ENCODE results near the gene SLCO2A1.

SLCO2A1 gene

GRCh38 chr3:133921592-133921991 is 108.1 kb downstream of the SLCO2A1 start:
- in situ Hi-C loops (cut with MboI; ENCODE audit: low sequenced_read_pairs), result no loop called here

- in situ Hi-C loops (cut with MboI; ENCODE audit: low sequenced_read_pairs), result loop anchor here (10.0 kb wide), 1 partner anchor 92 kb away; no protein-coding TSS in a partner anchor
These were observed 112.6 kb downstream of the SLCO2A1 start for GRCh38 chr3:133917144-133917543.

DNA sequence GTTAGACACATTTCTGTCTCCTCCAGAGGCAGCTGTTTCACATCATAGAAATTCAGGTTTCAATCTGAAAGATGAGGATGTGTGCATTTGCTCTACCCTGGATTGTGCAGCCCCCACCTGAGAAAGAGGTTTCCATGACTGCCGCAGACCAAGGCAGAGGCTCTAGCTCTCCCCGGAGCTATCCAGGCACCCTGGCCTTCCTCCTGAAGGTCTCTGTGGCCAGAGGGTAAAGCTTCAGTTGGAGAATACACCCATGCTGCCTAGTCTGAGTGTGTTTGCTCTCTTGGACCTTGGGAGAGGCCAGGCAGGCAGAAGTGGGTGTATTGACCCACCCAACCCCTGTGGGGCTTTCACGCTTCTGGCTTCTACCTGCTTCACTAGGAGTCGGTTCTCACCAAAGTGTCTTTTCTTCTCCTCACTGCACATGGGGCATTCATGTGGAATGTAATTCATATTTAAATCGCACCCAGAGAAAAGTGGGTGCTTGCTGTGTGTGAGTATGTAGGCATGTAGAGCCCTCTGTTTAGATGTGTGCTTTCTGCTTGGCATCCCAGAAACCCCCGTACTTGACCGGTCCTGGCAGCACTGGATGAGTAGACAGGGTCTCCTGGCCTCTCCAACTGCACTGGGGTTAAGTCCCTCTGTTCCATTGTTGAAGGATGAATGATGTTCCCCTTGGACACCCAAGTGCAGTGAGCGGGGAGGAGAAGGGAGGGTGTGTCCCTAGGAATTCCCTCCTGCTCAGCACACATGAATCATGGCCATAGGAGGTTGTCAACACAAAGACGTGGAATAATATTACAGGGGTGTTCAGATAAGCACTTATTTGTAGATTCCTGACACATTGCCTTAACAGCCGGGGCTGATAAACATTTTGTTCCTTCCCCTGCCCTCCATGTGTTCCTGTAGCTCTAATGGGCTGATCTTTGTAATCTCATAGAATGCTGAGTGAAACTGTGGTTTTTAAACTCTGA is 113.8 kb downstream of the SLCO2A1 start:
- in situ Hi-C loops (cut with MboI; ENCODE audit: low sequenced_read_pairs), result loop anchor here (10.0 kb wide), 1 partner anchor 91 kb away; no protein-coding TSS in a partner anchor

DNA sequence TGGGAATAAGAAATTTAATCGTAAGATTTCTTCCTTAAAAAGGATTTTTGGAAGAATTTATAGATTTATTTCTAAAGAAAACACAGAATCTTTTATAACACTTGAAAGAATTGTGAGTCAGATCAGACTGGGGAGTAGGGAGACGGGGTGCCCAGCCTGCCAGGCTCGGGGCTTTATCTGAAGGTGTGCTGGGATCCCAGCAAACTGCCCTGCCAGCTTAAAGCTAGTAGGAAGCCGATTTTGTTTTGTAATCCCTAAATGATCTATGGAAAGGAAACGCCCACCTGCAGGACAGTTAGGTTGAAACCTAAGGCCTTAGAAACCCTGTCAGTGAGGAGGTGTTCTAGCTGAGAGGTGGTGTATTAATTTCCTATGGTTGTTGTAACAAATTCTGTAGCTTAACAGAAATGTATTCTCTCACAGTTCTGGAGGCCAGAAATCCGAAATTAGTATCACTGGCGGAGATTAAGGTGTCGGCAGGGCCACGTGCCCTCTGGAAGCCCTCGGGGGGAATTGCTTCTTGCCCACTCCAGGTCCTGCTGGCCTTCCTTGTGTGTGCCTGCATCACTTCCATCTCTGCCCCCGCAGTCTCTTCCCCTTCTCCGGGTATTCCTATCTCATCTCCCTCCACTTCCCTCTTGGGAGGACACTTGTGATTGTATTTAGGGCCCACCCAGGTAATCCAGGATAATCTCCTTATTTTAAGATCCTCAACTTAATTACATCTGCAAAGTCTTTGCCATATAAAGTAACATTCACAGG is 114.7 kb downstream of the SLCO2A1 start:
- in situ Hi-C loops (cut with MboI; ENCODE audit: low sequenced_read_pairs), result loop anchor here (10.0 kb wide), 1 partner anchor 90 kb away; no protein-coding TSS in a partner anchor

GRCh38 chr3:133910422-133910821 is 119.3 kb downstream of the SLCO2A1 start:
- in situ Hi-C loops (cut with MboI; ENCODE audit: low sequenced_read_pairs), result loop anchor here (10.0 kb wide), 1 partner anchor 86 kb away; no protein-coding TSS in a partner anchor

DNA sequence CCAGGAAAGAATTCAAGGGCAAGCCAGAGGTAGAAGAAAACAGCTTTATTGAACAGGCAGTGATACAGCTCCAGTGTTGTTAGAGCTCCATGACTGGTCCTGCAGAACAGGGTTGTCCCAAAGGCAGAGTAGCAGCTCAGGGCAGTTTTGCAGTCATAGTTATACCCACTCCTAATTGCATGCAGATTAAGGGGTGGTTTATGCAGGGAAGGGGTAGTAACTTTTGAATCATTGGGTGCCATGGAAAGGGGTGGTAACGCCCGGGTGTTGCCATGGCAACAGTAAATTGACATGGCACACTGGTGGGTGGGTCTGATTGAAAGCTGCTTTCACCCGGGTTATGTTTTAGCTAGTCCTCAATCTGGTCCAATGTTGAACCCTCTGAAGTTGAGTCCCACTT is 124.3 kb downstream of the SLCO2A1 start:
- in situ Hi-C loops (cut with MboI; ENCODE audit: low sequenced_read_pairs), result no loop called here

DNA sequence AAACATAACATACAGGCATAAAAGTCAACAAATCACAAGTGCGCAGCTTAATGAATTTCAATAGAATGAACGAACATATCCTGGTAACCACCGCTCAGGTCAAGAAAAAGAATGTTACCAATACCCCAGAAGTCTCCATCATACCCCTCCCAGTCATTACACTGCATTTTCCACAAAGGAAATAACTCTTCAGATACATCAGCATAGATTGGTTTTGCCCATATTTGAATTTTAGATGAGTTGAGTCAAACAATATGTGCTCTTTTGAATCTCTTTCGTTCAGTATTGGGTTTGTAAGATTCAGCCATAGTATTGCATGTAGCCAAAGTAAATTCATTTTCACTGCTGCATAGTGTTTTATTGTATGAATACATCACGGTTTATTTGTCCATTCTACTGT is 127.9 kb downstream of the SLCO2A1 start:
- in situ Hi-C loops (cut with MboI; ENCODE audit: low sequenced_read_pairs), result no loop called here

- in situ Hi-C loops (cut with MboI; ENCODE audit: low sequenced_read_pairs), result no loop called here
These were observed 128.6 kb downstream of the SLCO2A1 start for GRCh38 chr3:133901083-133901482.

DNA sequence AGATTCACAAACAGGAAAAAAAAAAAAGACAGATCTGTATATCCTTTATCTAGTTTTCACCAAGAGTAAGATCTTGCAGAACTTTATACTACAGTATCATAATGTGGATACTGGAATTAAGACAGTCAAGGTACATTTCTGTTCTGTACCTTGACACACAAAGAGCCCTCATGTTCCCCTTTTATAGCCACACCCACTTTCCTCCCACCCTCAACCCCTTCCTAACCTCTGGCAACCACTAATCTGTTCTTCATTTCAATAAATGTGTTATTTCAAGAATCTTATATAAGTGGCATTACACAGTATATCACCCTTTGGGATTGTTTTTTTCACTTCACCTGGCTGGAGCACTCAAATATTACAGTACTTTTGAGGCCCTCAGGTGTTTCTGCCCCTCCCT is 130.4 kb downstream of the SLCO2A1 start:
- in situ Hi-C loops (cut with MboI; ENCODE audit: low sequenced_read_pairs), result no loop called here

DNA sequence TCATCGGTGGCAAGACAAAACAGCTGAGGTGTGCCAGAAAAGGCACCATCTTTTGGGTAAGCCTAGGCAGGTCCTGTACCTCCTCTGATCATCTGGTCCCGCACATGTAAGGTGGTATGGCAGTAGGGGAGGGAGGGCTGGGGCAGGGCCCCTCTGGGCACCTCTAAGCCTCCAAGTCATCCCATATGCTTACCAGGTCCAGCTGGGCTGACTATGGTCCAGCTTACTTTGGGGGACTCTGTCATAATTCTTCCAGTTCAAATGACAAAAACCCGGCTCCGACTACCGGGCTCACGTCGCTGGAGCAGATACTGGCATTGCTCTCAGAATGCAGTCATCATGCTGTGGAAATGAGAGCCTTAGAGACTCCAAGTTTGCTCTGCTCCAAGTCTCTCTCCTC is 132.2 kb downstream of the SLCO2A1 start:
- in situ Hi-C loops (cut with MboI; ENCODE audit: low sequenced_read_pairs), result no loop called here

GRCh38 chr3:133896002-133896761 is 133.5 kb downstream of the SLCO2A1 start:
- in situ Hi-C loops (cut with MboI; ENCODE audit: low sequenced_read_pairs), result no loop called here

- in situ Hi-C loops (cut with MboI; ENCODE audit: low sequenced_read_pairs), result no loop called here
These were observed 134.3 kb downstream of the SLCO2A1 start, which contains the start of gene RAB6B for GRCh38 chr3:133895208-133896001. Gene RAB6B (minus strand): TSS chr3:133895882. CDS start chr3:133895466, 416 bp downstream.

GRCh38 chr3:133894353-133895207 is 135.1 kb downstream of the SLCO2A1 start:
- in situ Hi-C loops (cut with MboI; ENCODE audit: low sequenced_read_pairs), result no loop called here

DNA sequence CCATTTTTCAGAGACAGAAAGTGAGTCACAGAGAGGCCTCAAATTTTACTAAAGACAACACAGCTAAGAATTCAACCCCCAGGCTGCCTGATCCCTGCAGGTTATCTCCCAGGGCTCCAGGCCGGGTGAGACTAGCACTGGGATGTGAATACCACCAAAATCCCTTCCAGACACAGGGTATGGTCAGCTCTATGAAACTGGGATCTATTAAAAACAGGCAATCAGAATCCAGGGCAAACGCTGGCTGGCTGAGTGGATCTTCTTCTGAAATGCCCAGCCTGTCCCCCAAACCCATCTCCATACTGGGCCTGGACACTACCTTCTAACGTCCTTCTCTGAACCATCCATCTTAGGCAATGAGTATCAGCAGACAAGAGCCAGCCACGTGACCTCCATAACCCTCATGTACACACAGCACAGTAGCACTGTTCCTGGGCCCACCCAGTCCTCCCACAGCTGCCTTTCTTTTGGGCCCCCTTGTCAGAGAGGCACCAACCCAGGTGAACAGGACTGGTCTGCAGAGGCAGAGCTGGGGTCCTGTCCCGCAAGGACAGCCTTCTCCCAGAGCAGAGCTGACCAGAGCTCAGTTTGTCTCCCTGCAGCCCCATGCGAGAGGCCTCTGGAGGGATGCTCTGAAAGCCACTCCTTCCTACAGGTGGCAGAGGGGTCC is 135.9 kb downstream of the SLCO2A1 start:
- in situ Hi-C loops (cut with MboI; ENCODE audit: low sequenced_read_pairs), result no loop called here

- in situ Hi-C loops (cut with MboI; ENCODE audit: low sequenced_read_pairs), result no loop called here
These were observed 137.0 kb downstream of the SLCO2A1 start for GRCh38 chr3:133892541-133893231.

GRCh38 chr3:133891662-133892378 is 137.9 kb downstream of the SLCO2A1 start:
- in situ Hi-C loops (cut with MboI; ENCODE audit: low sequenced_read_pairs), result no loop called here

- in situ Hi-C loops (cut with MboI; ENCODE audit: low sequenced_read_pairs), result no loop called here
These were observed 138.6 kb downstream of the SLCO2A1 start for GRCh38 chr3:133890972-133891644.
